Thymus (tissue), 11 donors: ENCODE measurements around the gene ITGA3. TPM values are rescaled to one million over a fixed set of nuclear protein-coding genes. Genes with fewer than 3 reads are reported as not detected.

Experiments
- DNase-seq, 9 donors: peaks; one replicate each; pipeline ENCODE4 v3.0.0-alpha.2; 2013; ENCODE audit warnings: low spot score in 9 of 9, low read depth in 6 of 9, missing footprints in 1 of 9
- H3K27ac ChIP-seq, 2 donors: one replicate each; pipeline ENCODE4 v1.5.1; 2013; ENCODE audit warnings: control low read depth in 1 of 2, low read depth in 1 of 2, low read length in 1 of 2, mild to moderate bottlenecking in 1 of 2, moderate library complexity in 1 of 2
- H3K27me3 ChIP-seq, 2 donors: one replicate each; pipeline ENCODE4 v1.5.1; 2013; ENCODE audit warnings: low read length in 1 of 2; ENCODE audit not compliant: control insufficient read depth in 2 of 2, insufficient read depth in 1 of 2
- H3K36me3 ChIP-seq, 2 donors: one replicate each; pipeline ENCODE4 v1.5.1; 2013; ENCODE audit warnings: low read length in 1 of 2, mild to moderate bottlenecking in 1 of 2, moderate library complexity in 1 of 2; ENCODE audit not compliant: control insufficient read depth in 2 of 2, insufficient read depth in 2 of 2
- H3K4me1 ChIP-seq, 2 donors: one replicate each; pipeline ENCODE4 v1.5.1; 2013; ENCODE audit warnings: low read length in 2 of 2; ENCODE audit not compliant: control insufficient read depth in 2 of 2, insufficient read depth in 2 of 2
- H3K4me3 ChIP-seq, 2 donors: one replicate each; pipeline ENCODE4 v1.5.1; 2013; ENCODE audit warnings: low read length in 2 of 2, control low read depth in 1 of 2, mild to moderate bottlenecking in 1 of 2
- H3K9me3 ChIP-seq, 2 donors: one replicate each; pipeline ENCODE4 v1.5.1; 2013; ENCODE audit warnings: low read length in 1 of 2, mild to moderate bottlenecking in 1 of 2; ENCODE audit not compliant: control insufficient read depth in 2 of 2, insufficient read depth in 1 of 2
- WGBS: extraction: QIAGEN DNeasy Blood & Tissue Kit; methylation state at CpG from one replicate; pipeline ENCODE4 v1.1.7; 2013; 5-methylcytosine and 5-hydroxymethylcytosine counted together
- polyA plus RNA-seq: library from polyadenylated mRNA; stranded (reverse); fragments of 200-250 nt; gene quantifications from one replicate; pipeline ENCODE4 v1.2.3, GENCODE V29; 2013
- total RNA-seq: library from RNA; stranded (reverse); fragments of 120-200 nt; gene quantifications from one replicate; pipeline ENCODE4 v1.2.4, GENCODE V29; 2013
- donor health status: healthy.

The ITGA3 gene
- total and polyA plus RNA-seq, 2 donors: 9.1 to 27.7 TPM

DNA sequence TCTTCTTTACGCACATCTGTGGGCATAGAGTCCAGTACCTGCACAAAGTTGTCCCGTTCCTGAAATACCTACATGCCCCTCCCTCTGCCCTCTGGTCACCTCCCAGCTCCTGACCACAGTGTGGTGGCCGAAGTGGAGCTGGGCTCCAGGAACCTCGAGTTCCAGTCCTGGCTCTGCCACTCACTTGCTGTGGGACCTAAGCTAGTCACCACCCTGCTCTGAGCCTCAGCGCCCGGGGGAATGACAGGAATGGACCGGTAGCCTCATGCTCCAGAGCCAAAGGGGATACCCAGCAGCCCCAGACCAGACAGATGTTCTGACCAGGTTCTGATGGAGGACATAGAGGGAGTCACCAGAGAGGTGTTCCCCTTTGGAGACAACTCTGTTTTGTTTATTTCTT, 26.7 kb upstream of the ITGA3 start:
- Histone ChIP-seq H3K9me3 (peaks cover 0 to 1% of the 10 kb centered on the region in 2 donors), H3K27ac (no peak overlapping the region), H3K27me3 (peaks cover 0 to 33% of the 10 kb centered on the region in 2 donors), H3K36me3 (no peaks in the 10 kb centered on the region), H3K4me3 (no peak overlapping the region), H3K4me1 (peaks cover 0 to 7% of the 10 kb centered on the region in 2 donors)
- 94% methylated on average over 7 of the region's 7 CpGs for WGBS
- DNase-seq: no peak

DNA sequence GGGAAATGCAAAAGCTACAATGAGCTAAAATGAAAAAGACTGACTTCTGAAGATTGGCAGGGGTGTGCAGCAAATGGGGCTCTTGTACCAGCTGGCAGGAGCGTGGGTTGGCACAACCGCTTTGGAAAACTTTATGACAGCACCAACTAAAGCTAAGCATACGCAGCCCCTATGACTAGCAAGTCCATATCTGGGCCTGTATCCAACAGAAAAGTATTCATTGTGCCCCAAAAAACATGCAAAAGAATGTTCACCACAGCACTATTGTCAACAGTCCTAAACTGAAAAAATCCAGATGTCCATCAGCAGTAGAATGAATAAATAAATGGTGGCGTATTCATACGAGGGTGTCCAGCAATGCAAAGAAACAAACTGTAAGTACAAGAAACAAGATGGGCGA, 22.6 kb upstream of the ITGA3 start:
- WGBS: 93% methylated on average over 6 of the region's 6 CpGs
- Histone ChIP-seq H3K36me3 (no peaks in the 10 kb centered on the region), H3K4me3 (no peak overlapping the region), H3K9me3 (no peaks in the 10 kb centered on the region), H3K27me3 (peaks cover 0 to 36% of the 10 kb centered on the region in 2 donors), H3K27ac (no peak overlapping the region), H3K4me1 (no peaks in the 10 kb centered on the region)
- no peak for DNase-seq

DNA sequence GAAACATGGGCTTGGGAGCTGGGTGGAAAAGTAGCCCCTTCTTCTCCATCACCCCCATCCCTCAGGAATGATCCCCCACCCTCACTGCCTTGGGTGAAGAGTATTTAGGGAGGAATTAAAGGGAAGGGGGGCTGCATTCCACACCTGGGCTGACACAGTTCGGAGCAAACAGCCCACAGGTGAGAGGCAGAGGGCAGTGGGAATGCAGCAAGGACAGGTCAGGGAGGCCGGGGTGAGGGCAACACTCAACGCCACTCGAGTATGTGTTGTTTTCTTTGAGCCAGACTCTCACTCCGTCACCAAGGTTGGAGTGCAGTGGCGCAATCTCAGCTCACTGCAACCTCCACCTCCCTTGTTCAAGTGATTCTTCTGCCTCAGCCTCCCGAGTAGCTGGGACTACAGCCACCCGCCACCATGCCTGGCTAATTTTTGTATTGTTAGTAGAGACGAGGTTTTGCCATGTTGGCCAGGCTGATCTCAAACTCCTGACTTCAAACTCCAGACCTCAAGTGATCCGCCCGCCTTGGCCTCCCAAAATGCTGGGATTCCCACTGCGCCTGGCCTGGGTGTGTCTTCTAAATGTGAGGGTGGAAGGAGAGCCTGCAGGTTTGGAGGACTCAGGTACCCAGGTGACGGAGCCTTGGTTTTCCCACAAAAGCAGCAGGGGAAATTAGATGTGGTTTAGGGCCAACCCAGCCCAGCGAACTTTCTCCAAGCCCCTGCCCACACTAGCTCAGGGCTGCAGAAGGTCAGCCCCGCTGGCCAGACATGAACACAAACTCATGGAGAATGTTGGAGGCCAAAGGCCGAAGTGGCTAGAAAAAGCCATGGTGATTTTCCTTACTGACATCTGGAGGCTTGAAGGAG, 21.2 kb upstream of the ITGA3 start:
- Histone ChIP-seq H3K36me3 (no peaks in the 10 kb centered on the region), H3K27ac (no peak overlapping the region), H3K27me3 (peaks cover 0 to 31% of the 10 kb centered on the region in 2 donors), H3K4me1 (no peaks in the 10 kb centered on the region), H3K9me3 (no peaks in the 10 kb centered on the region), H3K4me3 (no peak overlapping the region)
- WGBS: 89% methylated on average over 16 of the region's 16 CpGs
- DNase-seq: no peak

DNA sequence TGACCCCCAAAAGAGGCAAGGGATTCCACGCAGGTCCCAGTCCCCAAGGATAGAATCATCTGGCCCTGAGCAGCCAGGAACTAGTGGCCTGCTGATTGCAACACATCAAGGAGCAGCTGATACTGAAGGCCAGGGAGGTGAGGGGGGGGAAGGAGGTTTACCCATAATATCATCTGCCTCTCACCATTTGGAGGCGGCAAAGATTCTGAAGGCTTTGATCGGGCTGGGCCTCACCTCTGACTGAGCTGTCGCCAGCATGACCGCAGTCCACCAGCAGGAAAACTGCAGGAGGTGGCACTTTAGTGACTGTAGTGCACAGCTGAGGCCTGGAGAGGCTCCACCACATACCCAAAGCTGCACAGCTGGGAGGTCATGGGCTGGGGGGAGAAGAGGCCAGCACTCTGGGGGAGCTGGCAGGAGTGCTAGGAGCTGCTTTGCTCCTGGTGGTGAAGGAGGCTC, 20.5 kb upstream of the ITGA3 start:
- Histone ChIP-seq H3K36me3 (no peaks in the 10 kb centered on the region), H3K4me1 (no peaks in the 10 kb centered on the region), H3K27ac (no peak overlapping the region), H3K9me3 (no peaks in the 10 kb centered on the region), H3K27me3 (peaks cover 0 to 31% of the 10 kb centered on the region in 2 donors), H3K4me3 (no peak overlapping the region)
- no peak for DNase-seq
- 97% methylated on average over 5 of the region's 5 CpGs for WGBS

DNA sequence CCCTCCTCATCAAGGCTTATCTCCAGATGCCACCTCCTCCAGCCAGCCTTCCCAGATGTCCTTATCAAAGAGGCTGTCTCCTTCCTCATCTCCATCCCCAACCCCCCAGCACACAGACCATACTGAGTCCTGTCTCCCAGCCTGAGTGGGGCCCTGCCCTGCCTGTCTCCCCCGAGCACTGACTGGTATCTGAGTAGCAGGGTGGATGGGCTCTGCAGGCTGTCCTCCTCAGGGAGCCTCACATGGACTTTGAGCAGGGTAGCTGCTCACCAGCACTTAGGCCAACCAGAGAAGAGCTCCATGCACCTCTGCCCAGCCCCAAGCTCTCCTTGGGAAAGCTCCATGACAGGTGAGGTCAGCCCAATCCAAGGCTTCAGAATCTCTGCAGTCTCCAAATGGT, 20.0 kb upstream of the ITGA3 start:
- WGBS: 95% methylated on average over 1 of the region's 1 CpG
- no peak overlapping the region for H3K27ac ChIP-seq

DNA sequence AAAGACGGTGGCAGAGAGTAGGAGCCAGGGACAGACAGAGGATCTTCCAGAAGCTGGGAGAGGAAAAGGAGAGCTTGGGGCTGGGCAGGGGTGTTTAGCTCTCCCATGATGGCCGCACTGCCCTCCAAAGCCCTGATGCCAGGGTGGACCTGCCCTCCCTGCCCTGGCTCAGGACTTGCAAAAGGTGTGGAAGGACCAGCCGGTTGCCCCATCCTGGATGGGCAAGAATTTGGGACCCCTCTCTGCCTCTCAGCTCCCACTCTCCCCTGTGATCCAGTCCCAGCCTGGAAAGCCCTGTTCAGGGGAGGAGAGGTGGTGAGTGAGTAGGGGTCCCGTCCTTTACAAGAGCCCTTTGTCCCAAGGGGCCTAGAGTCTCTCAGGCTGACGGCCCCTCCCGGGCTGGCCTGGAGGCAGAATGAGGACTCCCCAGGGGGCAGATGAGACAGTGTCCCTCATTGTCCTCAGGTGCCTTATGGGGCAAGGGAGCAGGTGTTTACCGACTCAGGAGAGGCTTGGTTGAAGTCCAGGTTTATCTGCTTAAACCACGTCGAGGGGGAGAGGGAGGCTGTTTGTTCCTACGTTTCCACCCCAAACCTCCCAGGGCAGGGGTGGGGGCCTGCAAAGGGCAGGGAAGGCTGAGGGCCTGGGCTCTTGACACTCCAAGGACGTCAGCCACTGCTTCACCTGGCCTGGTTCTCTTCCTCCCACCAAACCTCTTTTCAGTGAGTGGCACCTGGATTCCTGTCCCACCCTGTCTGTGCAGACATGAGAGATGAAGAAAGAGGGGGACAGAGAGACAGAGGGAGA, 19.3 kb upstream of the ITGA3 start:
- Histone ChIP-seq H3K4me3 (no peak overlapping the region), H3K27ac (peak overlapping the region in 1 of 2 donors; percentile 19), H3K27me3 (peaks cover 0 to 28% of the 10 kb centered on the region in 2 donors), H3K36me3 (no peaks in the 10 kb centered on the region), H3K4me1 (no peaks in the 10 kb centered on the region), H3K9me3 (no peaks in the 10 kb centered on the region)
- no peak for DNase-seq
- WGBS: 87% methylated on average over 11 of the region's 11 CpGs

More for the DNA sequence above, 20.0 kb upstream of the ITGA3 start:
- Histone ChIP-seq H3K4me3 (no peak overlapping the region), H3K4me1 (no peaks in the 10 kb centered on the region), H3K36me3 (no peaks in the 10 kb centered on the region), H3K9me3 (no peaks in the 10 kb centered on the region), H3K27me3 (peaks cover 0 to 31% of the 10 kb centered on the region in 2 donors)
- DNase-seq: no peak

DNA sequence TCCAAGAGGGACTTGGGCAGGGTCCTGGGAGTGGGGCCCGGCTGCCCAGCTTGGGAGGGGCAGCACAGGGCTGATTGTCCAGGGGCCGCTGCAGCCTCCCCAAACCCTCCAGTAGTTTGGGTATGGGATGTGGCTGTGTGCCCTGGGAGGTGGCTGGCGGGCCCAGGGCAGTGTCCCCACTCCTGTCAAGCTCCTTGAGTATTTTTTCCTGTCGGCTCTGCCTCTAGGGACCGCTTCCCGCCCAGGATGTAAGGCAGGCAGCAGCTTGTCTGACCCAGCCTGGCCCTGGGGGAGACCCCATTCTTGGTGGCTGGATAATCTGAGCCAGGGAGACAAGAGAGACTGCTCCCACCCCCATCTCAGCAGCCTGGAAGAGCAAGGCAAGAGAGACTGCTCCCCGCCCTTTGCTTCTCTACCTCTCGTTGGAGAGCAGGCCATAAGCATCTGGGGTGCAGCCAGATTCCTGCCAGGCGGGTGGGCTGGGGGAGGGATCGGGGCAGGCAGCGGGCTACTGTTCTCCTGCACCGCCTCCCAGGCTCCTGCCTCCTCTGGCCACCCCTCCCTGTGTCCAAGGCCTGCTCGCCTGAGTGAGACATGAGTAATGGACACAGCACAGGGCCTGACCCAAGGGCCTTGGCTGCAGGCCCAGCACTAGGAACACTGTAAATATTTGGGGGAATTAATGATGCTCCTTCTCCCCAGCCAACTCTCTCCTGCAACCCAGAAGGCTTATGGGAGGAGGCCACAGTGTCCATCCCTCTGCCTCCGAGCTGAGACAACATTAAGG, 18.4 kb upstream of the ITGA3 start:
- Histone ChIP-seq H3K4me1 (no peaks in the 10 kb centered on the region), H3K4me3 (no peak overlapping the region), H3K9me3 (no peaks in the 10 kb centered on the region), H3K36me3 (no peaks in the 10 kb centered on the region), H3K27me3 (peaks cover 0 to 28% of the 10 kb centered on the region in 2 donors), H3K27ac (peak overlapping the region in 1 of 2 donors; percentile 33)
- 89% methylated on average over 14 of the region's 14 CpGs for WGBS
- DNase-seq: no peak

DNA sequence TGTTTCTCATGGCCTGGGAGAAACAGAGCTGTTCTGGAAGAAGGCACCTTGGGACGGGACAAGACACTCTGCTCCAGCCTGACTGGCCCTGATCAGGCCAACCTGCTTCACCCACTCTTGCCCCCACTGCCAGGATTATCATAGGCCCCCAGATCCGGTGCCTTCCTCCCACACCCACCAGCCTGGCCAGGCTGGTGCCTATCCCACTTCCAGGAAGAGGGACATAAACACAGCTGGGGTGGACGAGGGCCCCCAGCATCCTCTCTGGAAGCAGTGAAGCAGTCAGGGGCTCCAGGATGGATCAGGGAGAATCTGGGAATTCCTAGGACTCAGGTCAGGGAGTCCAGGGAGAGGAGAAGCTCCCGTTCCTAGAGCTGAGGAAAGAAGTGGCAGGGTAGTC, 16.9 kb upstream of the ITGA3 start:
- Histone ChIP-seq H3K27ac (no peak overlapping the region), H3K36me3 (no peaks in the 10 kb centered on the region), H3K4me3 (no peak overlapping the region), H3K27me3 (peaks cover 0 to 34% of the 10 kb centered on the region in 2 donors), H3K4me1 (no peaks in the 10 kb centered on the region), H3K9me3 (no peaks in the 10 kb centered on the region)
- WGBS: 88% methylated on average over 4 of the region's 4 CpGs
- no peak for DNase-seq
